Heart left ventricle (tissue), 16 donors: ENCODE results near the gene ALDH1L1. TPM values are rescaled to one million over a fixed set of nuclear protein-coding genes. Genes with fewer than 3 reads are reported as not detected.
A peak's percentile ranks its signal among the peaks of the same experiment; 100 is the strongest.

ENCODE experiments used
- ATAC-seq, 4 donors: fragments of 200-7000 bp; cut with Tn5 transposase; one replicate each; pipeline ENCODE4 v1.9.1; 2020 to 2022; ENCODE audit warnings: moderate library complexity in 4 of 4, mild to moderate bottlenecking in 3 of 4, moderate number of reproducible peaks in 1 of 4
- DNase-seq, 5 donors: peaks; one replicate each; pipeline ENCODE4 v3.0.0-alpha.2; 2020
- H3K27ac ChIP-seq, 12 donors: fragments of 200-600 bp; sonication (generic) in 4 of 12; one replicate each; pipeline versions ENCODE4 v1.5.0 to v1.8.0; 2016 to 2022; ENCODE audit warnings: mild to moderate bottlenecking in 2 of 12
- H3K27me3 ChIP-seq, 9 donors: fragments of 200-600 bp; sonication (generic) in 2 of 9; one replicate each; pipeline versions ENCODE4 v1.5.1 to v1.8.0; 2016 to 2022; ENCODE audit warnings: mild to moderate bottlenecking in 3 of 9
- H3K36me3 ChIP-seq, 9 donors: fragments of 200-600 bp; sonication (generic) in 2 of 9; one replicate each; pipeline versions ENCODE4 v1.5.0 to v1.8.0; 2018 to 2022; ENCODE audit warnings: mild to moderate bottlenecking in 2 of 9
- H3K4me1 ChIP-seq, 12 donors: fragments of 200-600 bp; sonication (generic) in 4 of 12; one replicate each; pipeline versions ENCODE4 v1.5.0 to v1.8.0; 2016 to 2022; ENCODE audit warnings: mild to moderate bottlenecking in 3 of 12
- H3K4me3 ChIP-seq, 12 donors: fragments of 200-600 bp; sonication (generic) in 4 of 12; one replicate each; pipeline versions ENCODE4 v1.5.0 to v1.8.0; 2017 to 2022; ENCODE audit warnings: mild to moderate bottlenecking in 9 of 12, moderate library complexity in 4 of 12
- H3K9me3 ChIP-seq, 12 donors: fragments of 200-600 bp; sonication (generic) in 4 of 12; one replicate each; pipeline versions ENCODE4 v1.5.0 to v1.8.0; 2016 to 2022; ENCODE audit warnings: mild to moderate bottlenecking in 1 of 12
- CTCF ChIP-seq, 12 donors: fragments of 200-600 bp; sonication (generic) in 4 of 12; IDR thresholded peaks; one replicate each; pipeline versions ENCODE4 v1.5.0 to v1.8.0; 2018 to 2022; ENCODE audit warnings: antibody characterized with exemption in 12 of 12, mild to moderate bottlenecking in 5 of 12
- POLR2A ChIP-seq, 2 donors: fragments of 450-650 bp; IDR thresholded peaks; one replicate each; pipeline ENCODE4 v1.6.1; 2017; ENCODE audit warnings: antibody characterized with exemption in 2 of 2, mild to moderate bottlenecking in 2 of 2, moderate library complexity in 2 of 2
- WGBS, 4 donors: extraction: QIAGEN DNeasy Blood & Tissue Kit in 2 of 4; methylation state at CpG; one replicate each; pipeline versions ENCODE4 v1.1.5 to v1.1.7; 2013 to 2018; 5-methylcytosine and 5-hydroxymethylcytosine counted together
- intact Hi-C, 10 donors: fragments of 100-400 bp; cut with DNase I; formaldehyde crosslinking; loops; one replicate each; pipeline versions ENCODE4 v1.11.1 to v1.14.2; 2022
- polyA plus RNA-seq, 2 donors: library from polyadenylated mRNA; stranded (reverse); fragments of 200-250 nt; gene quantifications; one replicate each; pipeline ENCODE4 v1.2.3, GENCODE V29; 2013
- total RNA-seq, 9 donors: library from RNA; depleted of rRNA in 2 of 9; stranded (reverse); fragments of >200 nt in 2 of 9; fragmentation: NEBNext Ultra II Directional in 3 of 9; extraction: Animal tissue kit (Norgen Biotek cat#: 25700) in 3 of 9; gene quantifications; one replicate each; pipeline versions ENCODE4 v1.1.0 to v1.2.4, GENCODE V29; 2016 to 2023
- donor health status: ischemic (EF 13 %, LVEDD 7.1; RV severe dilation, severe dysfunction).
- donor health status: healthy with polysubstance abuse.
- donor health status: DM: no; HTN: yes; CAD: no.
- donor health status: DM: no; HTN: no; CAD: no.
- donor health status: ischemic (EF 25% LVEDD 6.9; RV normal size, moderate dysfunction).
- donor health status: ischemic (EF 25% LVEDD 5.7; RV mildly dilated, moderate dysfunction).
- donor health status: healthy.
- donor health status: DM: yes; HTN: yes; CAD: no.
- donor health status: ischemic (EF 35%, LVEDD 5.7; RV mildly dilated, moderate dysfunction).
- donor health status: nonischemic (EF 11% LVEDD 7.7; RV severe dilation, severe dysfunction).
- donor health status: DM: yes; HTN: yes; CAD: no.
- donor health status: PGD.
- donor health status: ischemic (EF 29% LVEDD 5.4; RV normal size, mild dysfunction).
- donor health status: nonischemic (EF 23%, LVEDD 6.1; RV moderate dilation, normal function).

ALDH1L1 gene
- total and polyA plus RNA-seq, 11 donors: 13.4 to 74.1 (median 29.0) TPM

- H3K4me1 ChIP-seq: peaks cover 0 to 15% (median 7%) of the 10 kb centered on the region in 12 donors
- no peak for ATAC-seq
- TF ChIP-seq CTCF (IDR thresholded peaks at IDR 0.05) (no peak), POLR2A (IDR thresholded peaks at IDR 0.05) (no peak)
- no peak overlapping the region for H3K27ac ChIP-seq
- no peaks in the 10 kb centered on the region for H3K36me3 ChIP-seq
- no peaks in the 10 kb centered on the region for H3K27me3 ChIP-seq
- 83 to 89% (median 87%) methylated on average over 1 of the region's 1 CpG for WGBS, 4 donors
- no peak overlapping the region for H3K4me3 ChIP-seq
- no peak for DNase-seq
- intact Hi-C loops: loop anchor here in 2 of 10 donors (10.0 kb wide), 2 partner anchors 103 to 113 kb away; no protein-coding TSS in a partner anchor
- H3K9me3 ChIP-seq: no peaks in the 10 kb centered on the region
Observed at GRCh38 chr3:126087552-126088175, 92.7 kb downstream of the ALDH1L1 start.

GRCh38 chr3:126085841-126086240 is 94.5 kb downstream of the ALDH1L1 start:
- H3K4me3 ChIP-seq: no peak overlapping the region
- intact Hi-C loops: loop anchor here in 2 of 10 donors (10.0 kb wide), 2 partner anchors 101 to 111 kb away; no protein-coding TSS in a partner anchor
- 69 to 96% (median 82%) methylated on average over 2 of the region's 2 CpGs for WGBS, 4 donors
- H3K36me3 ChIP-seq: no peaks in the 10 kb centered on the region
- DNase-seq (no peak), ATAC-seq (no peak)
- H3K27me3 ChIP-seq: no peaks in the 10 kb centered on the region
- TF ChIP-seq POLR2A (IDR thresholded peaks at IDR 0.05) (no peak), CTCF (IDR thresholded peaks at IDR 0.05) (no peak)
- no peak overlapping the region for H3K27ac ChIP-seq
- no peaks in the 10 kb centered on the region for H3K9me3 ChIP-seq
- H3K4me1 ChIP-seq: peaks cover 0 to 25% (median 11%) of the 10 kb centered on the region in 12 donors

GRCh38 chr3:126085276-126085675 is 95.1 kb downstream of the ALDH1L1 start:
- Histone ChIP-seq H3K27ac (no peak overlapping the region), H3K4me3 (no peak overlapping the region), H3K36me3 (no peaks in the 10 kb centered on the region), H3K9me3 (no peaks in the 10 kb centered on the region), H3K27me3 (no peaks in the 10 kb centered on the region), H3K4me1 (peaks cover 0 to 25% (median 11%) of the 10 kb centered on the region in 12 donors)
- TF ChIP-seq CTCF (IDR thresholded peaks at IDR 0.05) (no peak), POLR2A (IDR thresholded peaks at IDR 0.05) (no peak)
- 95 to 99% (median 97%) methylated on average over 7 of the region's 7 CpGs for WGBS, 4 donors
- intact Hi-C loops: loop anchor here in 2 of 10 donors (10.0 kb wide), 2 partner anchors 100 to 110 kb away; no protein-coding TSS in a partner anchor
- DNase-seq: no peak
- ATAC-seq: no peak

GRCh38 chr3:126084768-126085180 is 95.6 kb downstream of the ALDH1L1 start:
- H3K36me3 ChIP-seq: no peaks in the 10 kb centered on the region
- WGBS, 4 donors: 71 to 77% (median 75%) methylated on average over 5 of the region's 5 CpGs
- H3K9me3 ChIP-seq: peaks cover 0 to 1% (median 0%) of the 10 kb centered on the region in 12 donors
- H3K27ac ChIP-seq: peak overlapping the region in 11 of 12 donors; percentile 45 to 97 (median 89)
- H3K27me3 ChIP-seq: no peaks in the 10 kb centered on the region
- intact Hi-C loops: loop anchor here in 6 of 10 donors (5.0 to 10.0 kb wide), 5 partner anchors 92 to 273 kb away; partner anchors contain the start of gene KLF15 (in 1 of the 6)
- ATAC-seq: no peak
- H3K4me3 ChIP-seq: peak overlapping the region in 11 of 12 donors; percentile 62 to 97 (median 84)
- H3K4me1 ChIP-seq: peaks cover 0 to 25% (median 11%) of the 10 kb centered on the region in 12 donors
- no peak for DNase-seq
- no peak for TF ChIP-seq POLR2A (IDR thresholded peaks at IDR 0.05)
- TF ChIP-seq CTCF (IDR thresholded peaks at IDR 0.05): no peak
